ENCODE measurements around the gene SPTBN1. TPM values are rescaled to one million over a fixed set of nuclear protein-coding genes. Genes with fewer than 3 reads are reported as not detected.

SPTBN1 gene
- total RNA-seq, 2 experiments from 2014 or later = 171 to 184 TPM

GRCh38 chr2:54650612-54651011 is 194.5 kb downstream of the SPTBN1 start:
- CTCF ChIA-PET = interaction anchor here (1.4 to 1.8 kb wide), 2 partner anchors 8 to 15 kb away, joined by 4 to 6 read pairs; no protein-coding TSS in a partner anchor
- Mint-ChIP-seq H3K4me3 (no peak overlapping the region), H3K27ac (no peak overlapping the region), H3K36me3 (ENCODE audit: low read depth) (peaks cover 88% of the 10 kb centered on the region), H3K27me3 (no peaks in the 10 kb centered on the region), H3K9me3 (no peaks in the 10 kb centered on the region), H3K4me1 (peaks cover 7% of the 10 kb centered on the region)
- no peak for DNase-seq
- POLR2A ChIA-PET = no interaction called here

GRCh38 chr2:54651291-54651690 is 195.2 kb downstream of the SPTBN1 start:
- Mint-ChIP-seq H3K4me1 (peaks cover 7% of the 10 kb centered on the region), H3K4me3 (no peak overlapping the region), H3K27me3 (no peaks in the 10 kb centered on the region), H3K36me3 (ENCODE audit: low read depth) (peaks cover 87% of the 10 kb centered on the region), H3K9me3 (no peaks in the 10 kb centered on the region), H3K27ac (no peak overlapping the region)
- DNase-seq = no peak
- POLR2A ChIA-PET = no interaction called here
- CTCF ChIA-PET = no interaction called here

GRCh38 chr2:54652540-54652939 is 196.4 kb downstream of the SPTBN1 start:
- no peaks in the 10 kb centered on the region for H3K27me3 Mint-ChIP-seq
- H3K4me3 Mint-ChIP-seq = no peak overlapping the region
- DNase-seq = no peak
- no peak overlapping the region for H3K27ac Mint-ChIP-seq
- CTCF ChIA-PET = interaction anchor here (0.7 to 1.4 kb wide), 3 partner anchors 8 to 105 kb away, joined by 3 read pairs; no protein-coding TSS in a partner anchor
- peaks cover 9% of the 10 kb centered on the region for H3K4me1 Mint-ChIP-seq
- H3K36me3 Mint-ChIP-seq (ENCODE audit: low read depth) = peaks cover 76% of the 10 kb centered on the region
- POLR2A ChIA-PET = no interaction called here
- H3K9me3 Mint-ChIP-seq = no peaks in the 10 kb centered on the region

- no peak for DNase-seq
- H3K4me1 Mint-ChIP-seq = peaks cover 20% of the 10 kb centered on the region
- H3K4me3 Mint-ChIP-seq = no peak overlapping the region
- no peaks in the 10 kb centered on the region for H3K9me3 Mint-ChIP-seq
- ChIA-PET CTCF (no interaction called here), POLR2A (no interaction called here)
- H3K27ac Mint-ChIP-seq = no peak overlapping the region
- H3K36me3 Mint-ChIP-seq (ENCODE audit: low read depth) = peaks cover 78% of the 10 kb centered on the region
- no peaks in the 10 kb centered on the region for H3K27me3 Mint-ChIP-seq
Measured at GRCh38 chr2:54653572-54654204, 197.6 kb downstream of the SPTBN1 start.

GRCh38 chr2:54655046-54655809 is 199.1 kb downstream of the SPTBN1 start:
- no peak for DNase-seq
- CTCF ChIA-PET = interaction anchor here (0.9 to 1.7 kb wide), 3 partner anchors 10 to 18 kb away, joined by 3 to 5 read pairs (median 4); no protein-coding TSS in a partner anchor
- H3K9me3 Mint-ChIP-seq = no peaks in the 10 kb centered on the region
- no peaks in the 10 kb centered on the region for H3K27me3 Mint-ChIP-seq
- no peak overlapping the region for H3K27ac Mint-ChIP-seq
- H3K4me1 Mint-ChIP-seq = peaks cover 21% of the 10 kb centered on the region
- POLR2A ChIA-PET = no interaction called here
- peaks cover 77% of the 10 kb centered on the region for H3K36me3 Mint-ChIP-seq (ENCODE audit: low read depth)
- no peak overlapping the region for H3K4me3 Mint-ChIP-seq

GRCh38 chr2:54656863-54657262 is 200.7 kb downstream of the SPTBN1 start:
- H3K27me3 Mint-ChIP-seq = no peaks in the 10 kb centered on the region
- POLR2A ChIA-PET = interaction anchor here (0.6 kb wide), 1 partner anchor 94 kb away, joined by 3 read pairs; no protein-coding TSS in a partner anchor
- no peak for DNase-seq
- peaks cover 75% of the 10 kb centered on the region for H3K36me3 Mint-ChIP-seq (ENCODE audit: low read depth)
- H3K27ac Mint-ChIP-seq = no peak overlapping the region
- peaks cover 21% of the 10 kb centered on the region for H3K4me1 Mint-ChIP-seq
- CTCF ChIA-PET = interaction anchor here (0.6 to 1.7 kb wide), 6 partner anchors 9 to 225 kb away, joined by 3 to 4 read pairs (median 4); no protein-coding TSS in a partner anchor
- H3K9me3 Mint-ChIP-seq = no peaks in the 10 kb centered on the region
- no peak overlapping the region for H3K4me3 Mint-ChIP-seq

- no peak overlapping the region for H3K27ac Mint-ChIP-seq
- ChIA-PET POLR2A (no interaction called here), CTCF (interaction anchor here (0.6 to 1.9 kb wide), 7 partner anchors 8 to 135 kb away, joined by 3 to 7 read pairs (median 6); no protein-coding TSS in a partner anchor)
- no peaks in the 10 kb centered on the region for H3K27me3 Mint-ChIP-seq
- no peaks in the 10 kb centered on the region for H3K9me3 Mint-ChIP-seq
- peaks cover 16% of the 10 kb centered on the region for H3K4me1 Mint-ChIP-seq
- peaks cover 76% of the 10 kb centered on the region for H3K36me3 Mint-ChIP-seq (ENCODE audit: low read depth)
- no peak overlapping the region for H3K4me3 Mint-ChIP-seq
- DNase-seq = peak; percentile 31
Measured at GRCh38 chr2:54657664-54658083, 201.5 kb downstream of the SPTBN1 start.

- H3K9me3 Mint-ChIP-seq = no peaks in the 10 kb centered on the region
- POLR2A ChIA-PET = no interaction called here
- no peak for DNase-seq
- H3K4me3 Mint-ChIP-seq = no peak overlapping the region
- no peaks in the 10 kb centered on the region for H3K27me3 Mint-ChIP-seq
- no peak overlapping the region for H3K27ac Mint-ChIP-seq
- H3K36me3 Mint-ChIP-seq (ENCODE audit: low read depth) = peaks cover 75% of the 10 kb centered on the region
- CTCF ChIA-PET = interaction anchor here (0.7 to 1.9 kb wide), 8 partner anchors 9 to 134 kb away, joined by 3 to 7 read pairs (median 4); no protein-coding TSS in a partner anchor
- peaks cover 15% of the 10 kb centered on the region for H3K4me1 Mint-ChIP-seq
Measured at GRCh38 chr2:54658564-54659071, 202.5 kb downstream of the SPTBN1 start.

GRCh38 chr2:54659527-54659926 is 203.4 kb downstream of the SPTBN1 start:
- CTCF ChIA-PET = interaction anchor here (1.9 to 2.5 kb wide), 2 partner anchors 10 to 45 kb away, joined by 6 read pairs; no protein-coding TSS in a partner anchor
- POLR2A ChIA-PET = no interaction called here
- Mint-ChIP-seq H3K4me3 (no peak overlapping the region), H3K27ac (no peak overlapping the region), H3K27me3 (no peaks in the 10 kb centered on the region), H3K4me1 (peaks cover 15% of the 10 kb centered on the region), H3K36me3 (ENCODE audit: low read depth) (peaks cover 77% of the 10 kb centered on the region), H3K9me3 (no peaks in the 10 kb centered on the region)
- DNase-seq = no peak

GRCh38 chr2:54660752-54661151 is 204.6 kb downstream of the SPTBN1 start:
- Mint-ChIP-seq H3K4me1 (peaks cover 20% of the 10 kb centered on the region), H3K36me3 (ENCODE audit: low read depth) (peaks cover 77% of the 10 kb centered on the region), H3K9me3 (no peaks in the 10 kb centered on the region), H3K27me3 (no peaks in the 10 kb centered on the region), H3K4me3 (no peak overlapping the region), H3K27ac (no peak overlapping the region)
- POLR2A ChIA-PET = no interaction called here
- CTCF ChIA-PET = interaction anchor here (0.9 to 2.5 kb wide), 5 partner anchors 8 to 137 kb away, joined by 3 to 6 read pairs (median 3); no protein-coding TSS in a partner anchor
- no peak for DNase-seq

- Mint-ChIP-seq H3K9me3 (no peaks in the 10 kb centered on the region), H3K36me3 (ENCODE audit: low read depth) (peaks cover 86% of the 10 kb centered on the region), H3K27ac (no peak overlapping the region), H3K4me1 (peaks cover 19% of the 10 kb centered on the region), H3K27me3 (no peaks in the 10 kb centered on the region), H3K4me3 (no peak overlapping the region)
- DNase-seq = no peak
- POLR2A ChIA-PET = no interaction called here
- CTCF ChIA-PET = interaction anchor here (1.0 to 4.8 kb wide), 5 partner anchors 10 to 41 kb away, joined by 3 to 41 read pairs (median 8); no protein-coding TSS in a partner anchor
Measured at GRCh38 chr2:54663424-54664030, 207.4 kb downstream of the SPTBN1 start.

- no peak overlapping the region for H3K4me3 Mint-ChIP-seq
- peaks cover 83% of the 10 kb centered on the region for H3K36me3 Mint-ChIP-seq (ENCODE audit: low read depth)
- peaks cover 16% of the 10 kb centered on the region for H3K4me1 Mint-ChIP-seq
- DNase-seq = no peak
- POLR2A ChIA-PET = no interaction called here
- H3K27me3 Mint-ChIP-seq = no peaks in the 10 kb centered on the region
- CTCF ChIA-PET = interaction anchor here (1.0 to 4.8 kb wide), 13 partner anchors 9 to 557 kb away, joined by 3 to 41 read pairs (median 5); no protein-coding TSS in a partner anchor
- H3K9me3 Mint-ChIP-seq = no peaks in the 10 kb centered on the region
- no peak overlapping the region for H3K27ac Mint-ChIP-seq
Measured at GRCh38 chr2:54664238-54664786, 208.2 kb downstream of the SPTBN1 start.
